ENCODE results near the gene PLK5.
"Not testable (repeated sequence)": the region's sequence is repeated elsewhere in the genome, so short reads cannot be mapped to it uniquely, and the experiment has no call there.

Gene PLK5

DNA sequence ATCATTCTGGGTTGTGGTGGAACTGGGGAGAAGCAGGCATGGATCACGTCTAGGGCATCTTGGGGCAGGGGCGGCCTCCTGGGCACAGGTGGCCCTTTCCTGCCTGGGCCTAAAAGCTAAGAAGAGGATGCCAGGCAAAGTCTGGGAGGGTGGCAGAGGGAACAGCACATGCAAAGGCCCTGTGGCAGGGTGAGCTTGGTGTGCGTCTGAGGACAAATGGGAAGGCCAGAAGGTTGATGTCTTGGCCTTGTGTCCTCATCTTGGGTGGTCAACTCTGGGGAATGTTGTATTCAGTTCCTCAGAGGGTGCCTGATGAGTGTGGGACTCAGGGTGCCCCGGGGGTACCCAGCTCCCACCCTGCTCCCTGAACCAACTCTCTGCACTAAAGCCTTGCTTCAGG, 5.4 kb upstream of the PLK5 start:
- no peak overlapping the region for H3K4me3 ChIP-seq (ENCODE audit: insufficient read depth, low read depth, low read length)
- peaks cover 53% of the 10 kb centered on the region for H3K27me3 ChIP-seq (ENCODE audit: control insufficient read depth, insufficient read depth, low read length, poor library complexity, severe bottlenecking)
- no peak overlapping the region for H3K27ac ChIP-seq (ENCODE audit: insufficient read depth, low read depth, low read length, poor library complexity, severe bottlenecking)
- WGBS, 2 experiments = 84 to 85% methylated on average over 4 of the region's 4 CpGs
- H3K4me1 ChIP-seq (ENCODE audit: control insufficient read depth, insufficient read depth, low read length) = no peaks in the 10 kb centered on the region
- no peaks in the 10 kb centered on the region for H3K36me3 ChIP-seq (ENCODE audit: control insufficient read depth, insufficient read depth, low read length)
- no peaks in the 10 kb centered on the region for H3K9me3 ChIP-seq (ENCODE audit: control insufficient read depth, low read length)

DNA sequence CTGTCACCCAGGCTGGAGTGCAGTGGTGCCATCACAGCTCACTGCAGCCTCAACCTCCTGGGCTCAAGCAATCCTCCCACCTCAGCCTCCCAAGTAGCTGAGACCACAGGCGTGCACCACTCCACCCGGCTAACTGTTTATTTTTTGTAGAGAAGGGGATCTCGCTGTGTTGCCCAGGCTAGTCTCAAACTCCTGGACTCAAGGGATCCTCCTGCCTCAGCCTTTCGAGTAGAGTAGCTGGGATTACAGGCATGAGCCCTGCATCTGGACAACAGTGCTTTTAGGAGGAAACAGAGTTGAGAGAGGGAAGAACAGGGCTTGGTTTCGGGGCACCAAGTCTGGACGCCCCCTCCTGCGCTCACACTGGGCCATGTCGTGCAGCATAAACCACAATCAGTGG, 4.1 kb upstream of the PLK5 start:
- not testable (repeated sequence) for H3K9me3 ChIP-seq (ENCODE audit: control insufficient read depth, low read length); H3K4me1 ChIP-seq (ENCODE audit: control insufficient read depth, insufficient read depth, low read length); H3K4me3 ChIP-seq (ENCODE audit: insufficient read depth, low read depth, low read length); H3K36me3 ChIP-seq (ENCODE audit: control insufficient read depth, insufficient read depth, low read length); H3K27ac ChIP-seq (ENCODE audit: insufficient read depth, low read depth, low read length, poor library complexity, severe bottlenecking)
- 89 to 90% methylated on average over 8 of the region's 8 CpGs for WGBS, 2 experiments
- peaks cover 53% of the 10 kb centered on the region for H3K27me3 ChIP-seq (ENCODE audit: control insufficient read depth, insufficient read depth, low read length, poor library complexity, severe bottlenecking)

DNA sequence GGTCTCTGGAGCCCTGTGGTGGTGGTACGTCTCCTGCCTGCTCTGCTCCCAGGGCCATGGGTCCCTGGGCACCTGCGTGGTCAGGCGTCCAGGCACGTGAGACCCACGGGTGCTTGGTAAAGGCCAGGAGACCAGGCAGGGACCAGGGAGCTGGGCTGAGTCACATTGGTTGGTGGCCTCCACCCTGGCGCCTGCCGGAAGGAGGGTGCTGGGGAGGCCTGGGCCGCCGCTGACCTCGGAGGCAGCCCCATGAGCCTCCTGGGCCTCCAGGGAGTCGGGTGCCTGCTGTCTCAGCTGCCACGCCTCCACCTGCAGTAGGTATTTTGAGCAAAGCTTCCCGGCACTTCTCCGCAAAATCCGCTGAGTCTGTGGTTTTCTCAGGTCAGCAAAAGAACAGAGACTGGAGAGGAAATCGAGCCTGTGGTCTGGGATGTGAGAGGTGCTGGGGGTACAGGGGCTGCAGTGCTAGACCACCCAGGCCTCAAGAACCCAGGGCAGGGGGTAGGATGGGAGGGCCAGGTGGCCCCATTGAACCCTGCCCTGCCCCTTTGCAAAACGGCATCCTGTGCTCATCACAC, 3.6 kb upstream of the PLK5 start:
- Histone ChIP-seq H3K4me1 (ENCODE audit: control insufficient read depth, insufficient read depth, low read length) (no peaks in the 10 kb centered on the region), H3K9me3 (ENCODE audit: control insufficient read depth, low read length) (no peaks in the 10 kb centered on the region), H3K36me3 (ENCODE audit: control insufficient read depth, insufficient read depth, low read length) (no peaks in the 10 kb centered on the region), H3K27me3 (ENCODE audit: control insufficient read depth, insufficient read depth, low read length, poor library complexity, severe bottlenecking) (peaks cover 53% of the 10 kb centered on the region), H3K27ac (ENCODE audit: insufficient read depth, low read depth, low read length, poor library complexity, severe bottlenecking) (no peak overlapping the region), H3K4me3 (ENCODE audit: insufficient read depth, low read depth, low read length) (no peak overlapping the region)
- 86 to 87% methylated on average over 17 of the region's 17 CpGs for WGBS, 2 experiments

- Histone ChIP-seq H3K27ac (ENCODE audit: insufficient read depth, low read depth, low read length, poor library complexity, severe bottlenecking) (no peak overlapping the region), H3K36me3 (ENCODE audit: control insufficient read depth, insufficient read depth, low read length) (no peaks in the 10 kb centered on the region), H3K4me3 (ENCODE audit: insufficient read depth, low read depth, low read length) (no peak overlapping the region), H3K9me3 (ENCODE audit: control insufficient read depth, low read length) (no peaks in the 10 kb centered on the region), H3K27me3 (ENCODE audit: control insufficient read depth, insufficient read depth, low read length, poor library complexity, severe bottlenecking) (peaks cover 60% of the 10 kb centered on the region), H3K4me1 (ENCODE audit: control insufficient read depth, insufficient read depth, low read length) (no peaks in the 10 kb centered on the region)
- 78% methylated on average over 14 of the region's 14 CpGs for WGBS, 2 experiments
Measured at GRCh38 chr19:1521636-1522035, 2.2 kb upstream of the PLK5 start.

DNA sequence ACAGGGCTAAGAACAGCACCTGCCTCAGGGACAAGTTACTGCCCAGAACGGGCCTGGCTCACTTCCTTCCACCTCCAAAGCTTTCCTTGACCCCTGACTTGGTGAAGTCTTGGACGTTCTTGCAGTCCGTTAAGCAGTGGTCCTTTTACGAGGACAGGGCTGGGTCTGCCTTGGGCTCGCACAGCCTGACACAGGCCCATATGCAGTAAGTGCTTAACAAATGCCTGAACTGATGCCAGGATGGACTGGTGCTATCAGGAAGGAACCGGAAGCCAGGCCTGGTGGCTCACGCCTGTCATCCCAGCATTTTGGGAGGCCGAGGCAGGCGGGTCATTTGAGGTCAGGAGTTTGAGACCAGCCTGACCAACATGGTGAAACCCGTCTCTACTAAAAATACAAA, 1.8 kb upstream of the PLK5 start:
- no peaks in the 10 kb centered on the region for H3K9me3 ChIP-seq (ENCODE audit: control insufficient read depth, low read length)
- H3K27me3 ChIP-seq (ENCODE audit: control insufficient read depth, insufficient read depth, low read length, poor library complexity, severe bottlenecking) = peaks cover 64% of the 10 kb centered on the region
- H3K36me3 ChIP-seq (ENCODE audit: control insufficient read depth, insufficient read depth, low read length) = no peaks in the 10 kb centered on the region
- no peak overlapping the region for H3K4me3 ChIP-seq (ENCODE audit: insufficient read depth, low read depth, low read length)
- 81 to 87% methylated on average over 9 to 10 of the region's 10 CpGs for WGBS, 2 experiments
- H3K27ac ChIP-seq (ENCODE audit: insufficient read depth, low read depth, low read length, poor library complexity, severe bottlenecking) = no peak overlapping the region
- H3K4me1 ChIP-seq (ENCODE audit: control insufficient read depth, insufficient read depth, low read length) = no peaks in the 10 kb centered on the region

DNA sequence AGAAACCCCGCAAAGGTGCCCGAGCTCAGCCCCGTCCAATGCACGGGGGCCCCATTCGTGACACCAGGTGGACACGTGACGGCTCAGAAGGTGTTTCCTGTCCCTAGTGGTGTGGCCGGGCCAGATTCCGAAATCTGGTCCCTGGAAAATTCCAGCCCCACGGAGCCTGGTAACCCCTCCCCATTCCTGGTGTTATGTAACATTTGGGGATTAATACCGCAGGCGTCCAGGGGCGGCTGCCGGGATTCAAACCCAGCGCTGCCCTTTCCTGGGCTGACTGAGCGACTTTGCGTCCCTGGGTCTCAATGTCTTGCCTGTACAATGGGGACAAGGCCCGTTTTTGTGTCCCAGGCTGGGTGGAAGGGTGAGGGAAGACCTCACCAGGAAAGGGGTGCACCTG, 1.0 kb upstream of the PLK5 start:
- H3K27ac ChIP-seq (ENCODE audit: insufficient read depth, low read depth, low read length, poor library complexity, severe bottlenecking) = no peak overlapping the region
- no peaks in the 10 kb centered on the region for H3K4me1 ChIP-seq (ENCODE audit: control insufficient read depth, insufficient read depth, low read length)
- 77 to 82% methylated on average over 18 of the region's 18 CpGs for WGBS, 2 experiments
- H3K27me3 ChIP-seq (ENCODE audit: control insufficient read depth, insufficient read depth, low read length, poor library complexity, severe bottlenecking) = peaks cover 64% of the 10 kb centered on the region
- H3K4me3 ChIP-seq (ENCODE audit: insufficient read depth, low read depth, low read length) = no peak overlapping the region
- no peaks in the 10 kb centered on the region for H3K36me3 ChIP-seq (ENCODE audit: control insufficient read depth, insufficient read depth, low read length)
- H3K9me3 ChIP-seq (ENCODE audit: control insufficient read depth, low read length) = no peaks in the 10 kb centered on the region

GRCh38 chr19:1524287-1524971, 552 bp downstream of the PLK5 start:
- Histone ChIP-seq H3K9me3 (ENCODE audit: control insufficient read depth, low read length) (no peaks in the 10 kb centered on the region), H3K4me1 (ENCODE audit: control insufficient read depth, insufficient read depth, low read length) (no peaks in the 10 kb centered on the region), H3K27ac (ENCODE audit: insufficient read depth, low read depth, low read length, poor library complexity, severe bottlenecking) (no peak overlapping the region), H3K4me3 (ENCODE audit: insufficient read depth, low read depth, low read length) (peak overlapping the region; percentile 16), H3K36me3 (ENCODE audit: control insufficient read depth, insufficient read depth, low read length) (no peaks in the 10 kb centered on the region), H3K27me3 (ENCODE audit: control insufficient read depth, insufficient read depth, low read length, poor library complexity, severe bottlenecking) (peaks cover 64% of the 10 kb centered on the region)
- 22 to 25% methylated on average over 49 of the region's 49 CpGs for WGBS, 2 experiments

DNA sequence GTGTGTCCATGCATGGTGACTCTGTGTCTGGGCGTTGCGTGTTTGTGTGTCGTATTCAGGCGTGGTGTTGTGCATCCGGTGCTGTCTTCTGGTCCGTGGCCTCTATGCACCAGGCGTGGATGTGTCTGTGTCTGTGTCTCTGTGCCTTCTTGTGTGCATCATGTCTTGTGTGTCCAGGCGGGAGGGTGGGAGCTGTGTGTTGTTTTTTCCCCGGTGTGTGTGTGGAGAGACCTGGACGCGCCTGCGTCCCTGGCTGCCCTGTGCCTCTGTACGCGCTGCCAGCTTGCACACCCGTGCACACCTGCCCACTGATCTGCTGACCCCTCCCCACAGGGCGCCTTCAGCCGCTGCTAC, 1.1 kb downstream of the PLK5 start:
- no peaks in the 10 kb centered on the region for H3K36me3 ChIP-seq (ENCODE audit: control insufficient read depth, insufficient read depth, low read length)
- no peaks in the 10 kb centered on the region for H3K4me1 ChIP-seq (ENCODE audit: control insufficient read depth, insufficient read depth, low read length)
- H3K27me3 ChIP-seq (ENCODE audit: control insufficient read depth, insufficient read depth, low read length, poor library complexity, severe bottlenecking) = peaks cover 62% of the 10 kb centered on the region
- H3K27ac ChIP-seq (ENCODE audit: insufficient read depth, low read depth, low read length, poor library complexity, severe bottlenecking) = no peak overlapping the region
- no peaks in the 10 kb centered on the region for H3K9me3 ChIP-seq (ENCODE audit: control insufficient read depth, low read length)
- no peak overlapping the region for H3K4me3 ChIP-seq (ENCODE audit: insufficient read depth, low read depth, low read length)
- WGBS, 2 experiments = 74% methylated on average over 17 of the region's 17 CpGs

DNA sequence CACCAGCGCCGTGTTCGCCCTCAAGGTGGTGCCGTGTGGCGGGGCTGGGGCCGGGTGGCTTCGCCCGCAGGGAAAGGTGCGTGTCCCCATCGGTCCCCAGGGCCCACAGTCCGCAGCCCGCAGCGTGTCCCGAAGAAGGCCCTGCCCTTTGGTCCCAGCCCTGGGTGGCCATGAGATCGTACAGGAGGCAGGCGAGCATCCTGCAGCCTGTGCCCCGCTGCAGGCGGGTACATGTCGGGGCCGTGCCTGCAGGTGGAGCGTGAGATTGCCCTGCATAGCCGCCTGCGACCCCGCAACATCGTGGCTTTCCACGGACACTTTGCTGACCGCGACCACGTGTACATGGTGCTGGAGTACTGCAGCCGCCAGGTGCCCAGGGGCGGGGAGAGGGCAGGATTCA, 1.5 kb downstream of the PLK5 start:
- H3K9me3 ChIP-seq (ENCODE audit: control insufficient read depth, low read length) = no peaks in the 10 kb centered on the region
- H3K36me3 ChIP-seq (ENCODE audit: control insufficient read depth, insufficient read depth, low read length) = no peaks in the 10 kb centered on the region
- H3K4me3 ChIP-seq (ENCODE audit: insufficient read depth, low read depth, low read length) = no peak overlapping the region
- no peak overlapping the region for H3K27ac ChIP-seq (ENCODE audit: insufficient read depth, low read depth, low read length, poor library complexity, severe bottlenecking)
- no peaks in the 10 kb centered on the region for H3K4me1 ChIP-seq (ENCODE audit: control insufficient read depth, insufficient read depth, low read length)
- peaks cover 59% of the 10 kb centered on the region for H3K27me3 ChIP-seq (ENCODE audit: control insufficient read depth, insufficient read depth, low read length, poor library complexity, severe bottlenecking)
- 71 to 72% methylated on average over 31 of the region's 31 CpGs for WGBS, 2 experiments

DNA sequence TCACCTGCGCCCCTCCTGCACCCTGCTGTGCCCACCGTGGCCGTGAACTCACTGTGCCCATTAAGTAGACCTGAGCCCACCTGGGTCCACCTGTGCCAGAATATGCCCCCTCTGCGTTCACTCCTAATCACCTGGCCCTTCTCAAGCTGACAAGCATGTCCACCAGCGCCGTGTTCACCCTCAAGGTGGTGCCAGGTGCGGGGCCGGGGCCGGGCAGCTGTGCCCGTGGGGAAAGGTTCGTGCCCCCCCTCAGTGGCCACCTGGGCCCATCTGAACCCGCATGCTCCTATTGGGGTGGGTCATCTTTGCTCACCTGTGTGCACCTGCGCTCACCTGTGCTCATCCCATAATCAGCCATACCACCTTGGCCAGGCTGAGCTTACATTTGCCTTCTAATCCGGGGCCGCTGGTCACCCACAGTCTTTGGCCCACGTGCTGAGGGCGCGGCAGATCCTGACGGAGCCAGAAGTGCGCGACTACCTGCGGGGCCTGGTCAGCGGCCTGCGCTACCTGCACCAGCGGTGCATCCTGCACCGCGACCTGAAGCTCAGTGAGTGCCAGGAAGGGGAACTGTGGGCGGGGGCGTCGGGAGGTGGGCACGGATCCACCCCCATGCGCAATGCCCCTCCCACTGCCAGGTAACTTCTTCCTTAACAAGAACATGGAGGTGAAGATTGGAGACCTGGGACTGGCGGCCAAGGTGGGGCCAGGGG, 2.3 kb downstream of the PLK5 start:
- Histone ChIP-seq H3K36me3 (ENCODE audit: control insufficient read depth, insufficient read depth, low read length) (no peaks in the 10 kb centered on the region), H3K4me3 (ENCODE audit: insufficient read depth, low read depth, low read length) (no peak overlapping the region), H3K27ac (ENCODE audit: insufficient read depth, low read depth, low read length, poor library complexity, severe bottlenecking) (no peak overlapping the region), H3K4me1 (ENCODE audit: control insufficient read depth, insufficient read depth, low read length) (no peaks in the 10 kb centered on the region), H3K9me3 (ENCODE audit: control insufficient read depth, low read length) (no peaks in the 10 kb centered on the region), H3K27me3 (ENCODE audit: control insufficient read depth, insufficient read depth, low read length, poor library complexity, severe bottlenecking) (peaks cover 58% of the 10 kb centered on the region)
- WGBS, 2 experiments = 82 to 83% methylated on average over 33 of the region's 33 CpGs

Measured in ectodermal cell (in vitro differentiated cells).